Retinal pigment epithelial cell (primary cell): ENCODE measurements around the gene FOXD3.

Experiments
- DNase-seq: peaks from one replicate; pipeline ENCODE4 v3.0.0-alpha.2; 2010; ENCODE audit warnings: low read depth
- H3K4me3 ChIP-seq: 2 replicates; pipeline ENCODE4 v1.5.1; 2011; ENCODE audit warnings: mild to moderate bottlenecking, low read length, control low read depth, moderate library complexity
- CTCF ChIP-seq: conservative IDR thresholded peaks from 2 replicates; pipeline ENCODE4 v1.5.1; 2011; ENCODE audit warnings: low read depth, low read length, control low read depth, inconsistent platforms

Gene FOXD3

GRCh38 chr1:63321785-63322113 is 618 bp upstream of the FOXD3 start:
- no peak overlapping the region for H3K4me3 ChIP-seq
- DNase-seq = no peak

DNA sequence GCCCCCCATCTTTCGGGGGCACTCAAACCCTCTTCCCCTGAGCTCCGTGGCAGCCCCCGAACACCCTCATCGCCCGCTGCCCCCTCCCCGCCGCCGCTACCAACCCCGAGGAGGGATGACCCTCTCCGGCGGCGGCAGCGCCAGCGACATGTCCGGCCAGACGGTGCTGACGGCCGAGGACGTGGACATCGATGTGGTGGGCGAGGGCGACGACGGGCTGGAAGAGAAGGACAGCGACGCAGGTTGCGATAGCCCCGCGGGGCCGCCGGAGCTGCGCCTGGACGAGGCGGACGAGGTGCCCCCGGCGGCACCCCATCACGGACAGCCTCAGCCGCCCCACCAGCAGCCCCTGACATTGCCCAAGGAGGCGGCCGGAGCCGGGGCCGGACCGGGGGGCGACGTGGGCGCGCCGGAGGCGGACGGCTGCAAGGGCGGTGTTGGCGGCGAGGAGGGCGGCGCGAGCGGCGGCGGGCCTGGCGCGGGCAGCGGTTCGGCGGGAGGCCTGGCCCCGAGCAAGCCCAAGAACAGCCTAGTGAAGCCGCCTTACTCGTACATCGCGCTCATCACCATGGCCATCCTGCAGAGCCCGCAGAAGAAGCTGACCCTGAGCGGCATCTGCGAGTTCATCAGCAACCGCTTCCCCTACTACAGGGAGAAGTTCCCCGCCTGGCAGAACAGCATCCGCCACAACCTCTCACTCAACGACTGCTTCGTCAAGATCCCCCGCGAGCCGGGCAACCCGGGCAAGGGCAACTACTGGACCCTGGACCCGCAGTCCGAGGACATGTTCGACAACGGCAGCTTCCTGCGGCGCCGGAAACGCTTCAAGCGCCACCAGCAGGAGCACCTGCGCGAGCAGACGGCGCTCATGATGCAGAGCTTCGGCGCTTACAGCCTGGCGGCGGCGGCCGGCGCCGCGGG is 837 bp downstream of the FOXD3 start:
- TF ChIP-seq CTCF = no peak
- no peak for DNase-seq
- peak overlapping the region; percentile 12 for H3K4me3 ChIP-seq

More at GRCh38 chr1:63321785-63322113, 618 bp upstream of the FOXD3 start:
- no peak for TF ChIP-seq CTCF

GRCh38 chr1:63323865-63324778 is 1.8 kb downstream of the FOXD3 start:
- H3K4me3 ChIP-seq = no peak overlapping the region
- no peak for DNase-seq
- TF ChIP-seq CTCF = no peak

DNA sequence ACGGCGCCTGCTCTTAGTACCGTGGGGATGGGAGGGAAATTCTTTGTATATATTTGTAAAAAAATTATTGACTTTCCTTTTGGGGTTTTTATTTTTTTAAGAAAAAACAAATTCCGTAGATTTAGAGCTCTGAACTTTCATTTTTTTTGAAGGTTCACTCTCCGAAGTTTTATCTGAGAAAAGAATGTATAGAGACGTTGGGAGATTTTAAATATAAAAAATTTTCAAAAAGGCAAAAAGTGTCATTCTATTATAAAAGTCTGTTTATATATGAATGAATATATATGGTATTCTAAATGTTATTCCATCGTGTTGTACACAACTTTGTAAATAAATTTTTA is 2.4 kb downstream of the FOXD3 start:
- no peak for DNase-seq
- H3K4me3 ChIP-seq = no peak overlapping the region
- no peak for TF ChIP-seq CTCF

- no peak for DNase-seq
- TF ChIP-seq CTCF = no peak
- no peak overlapping the region for H3K4me3 ChIP-seq
Measured at GRCh38 chr1:63325279-63325985, 3.1 kb downstream of the FOXD3 start.

- no peak for DNase-seq
- no peak for TF ChIP-seq CTCF
- H3K4me3 ChIP-seq = no peak overlapping the region
Measured at GRCh38 chr1:63326106-63326472, 3.7 kb downstream of the FOXD3 start.
